ENCODE data around the gene SLC26A11.

Gene SLC26A11

GRCh38 chr17:80218391-80218790, 1.8 kb upstream of the SLC26A11 start:
- Histone ChIP-seq H3K27ac (ENCODE audit: low read depth, low read length) (no peak overlapping the region), H3K9ac (ENCODE audit: low read length) (no peak overlapping the region), H3K36me3 (ENCODE audit: low read length) (no peaks in the 10 kb centered on the region), H4K20me1 (ENCODE audit: low read depth, low read length) (no peaks in the 10 kb centered on the region), H3K27me3 (ENCODE audit: low read length) (no peaks in the 10 kb centered on the region), H2AFZ (ENCODE audit: low read depth, low read length, severe bottlenecking) (no peak overlapping the region), H3K9me2 (replicated peaks; ENCODE audit: insufficient read depth, low read length) (no peaks in the 10 kb centered on the region), H3F3A (ENCODE audit: insufficient read depth) (no peaks in the 10 kb centered on the region), H3K9me3 (ENCODE audit: insufficient read depth, low read length) (no peaks in the 10 kb centered on the region), H3K4me2 (ENCODE audit: low read depth, low read length, poor library complexity, severe bottlenecking) (no peak overlapping the region), H3K4me3 (ENCODE audit: insufficient read depth, low read length, poor library complexity, severe bottlenecking) (no peak overlapping the region), H3K79me2 (ENCODE audit: insufficient read depth, low read length) (no peaks in the 10 kb centered on the region)
- TF ChIP-seq, protein P1, sequence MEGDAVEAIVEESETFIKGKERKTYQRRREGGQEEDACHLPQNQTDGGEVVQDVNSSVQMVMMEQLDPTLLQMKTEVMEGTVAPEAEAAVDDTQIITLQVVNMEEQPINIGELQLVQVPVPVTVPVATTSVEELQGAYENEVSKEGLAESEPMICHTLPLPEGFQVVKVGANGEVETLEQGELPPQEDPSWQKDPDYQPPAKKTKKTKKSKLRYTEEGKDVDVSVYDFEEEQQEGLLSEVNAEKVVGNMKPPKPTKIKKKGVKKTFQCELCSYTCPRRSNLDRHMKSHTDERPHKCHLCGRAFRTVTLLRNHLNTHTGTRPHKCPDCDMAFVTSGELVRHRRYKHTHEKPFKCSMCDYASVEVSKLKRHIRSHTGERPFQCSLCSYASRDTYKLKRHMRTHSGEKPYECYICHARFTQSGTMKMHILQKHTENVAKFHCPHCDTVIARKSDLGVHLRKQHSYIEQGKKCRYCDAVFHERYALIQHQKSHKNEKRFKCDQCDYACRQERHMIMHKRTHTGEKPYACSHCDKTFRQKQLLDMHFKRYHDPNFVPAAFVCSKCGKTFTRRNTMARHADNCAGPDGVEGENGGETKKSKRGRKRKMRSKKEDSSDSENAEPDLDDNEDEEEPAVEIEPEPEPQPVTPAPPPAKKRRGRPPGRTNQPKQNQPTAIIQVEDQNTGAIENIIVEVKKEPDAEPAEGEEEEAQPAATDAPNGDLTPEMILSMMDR (IDR thresholded peaks at IDR 0.05; ENCODE audit: insufficient read depth, low read length, poor library complexity, severe bottlenecking), result no peak
- TF ChIP-seq EZH2phosphoT487 (conservative IDR thresholded peaks at IDR 0.05; ENCODE audit: low read length), result no peak

DNA sequence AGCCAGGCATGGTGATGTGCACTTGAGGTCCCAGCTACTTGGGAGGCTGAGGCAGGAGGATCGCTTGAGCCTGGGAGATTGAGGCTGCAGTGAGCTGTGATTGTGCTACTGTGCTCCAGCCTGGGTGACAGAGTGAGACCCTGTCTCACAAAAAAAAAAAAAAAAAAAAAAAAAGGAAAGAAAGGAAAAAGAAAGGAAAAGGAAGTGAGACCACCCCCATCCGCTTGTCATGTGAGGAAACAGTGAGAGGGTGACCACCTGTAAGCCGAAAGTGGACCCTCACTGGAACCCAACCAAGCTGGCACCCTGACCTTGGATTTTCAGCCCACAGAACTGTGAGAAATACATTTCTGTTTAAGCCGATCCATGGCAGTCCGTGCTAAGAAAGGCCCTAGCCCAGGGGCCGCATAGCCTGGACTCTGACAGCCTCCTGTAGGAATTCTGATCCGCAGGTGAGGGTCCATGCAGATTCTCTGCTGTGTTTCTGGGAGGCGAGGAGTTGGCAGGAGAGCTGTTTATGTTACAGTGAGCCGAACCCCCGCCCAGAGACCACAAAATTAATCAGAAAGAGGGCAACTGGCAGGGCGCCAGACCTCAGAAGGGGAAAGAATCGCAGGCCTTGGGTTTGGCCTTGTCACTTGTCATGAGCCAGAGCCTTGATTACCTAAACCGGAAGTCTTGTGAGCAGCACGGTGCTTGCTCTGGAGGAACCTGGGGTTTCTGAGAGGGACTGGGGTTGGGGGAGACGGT, 1.0 kb upstream of the SLC26A11 start:
- H3K36me3 ChIP-seq (ENCODE audit: low read length), result no peaks in the 10 kb centered on the region
- H3K9ac ChIP-seq (ENCODE audit: low read length), result peak overlapping the region; percentile 27; the same call in 1 of the 2 replicates
- H3K9me2 ChIP-seq (replicated peaks; ENCODE audit: insufficient read depth, low read length), result no peaks in the 10 kb centered on the region
- H3K79me2 ChIP-seq (ENCODE audit: insufficient read depth, low read length), result no peaks in the 10 kb centered on the region
- H3F3A ChIP-seq (ENCODE audit: insufficient read depth), result no peaks in the 10 kb centered on the region
- no peak overlapping the region for H2AFZ ChIP-seq (ENCODE audit: low read depth, low read length, severe bottlenecking)
- H3K27me3 ChIP-seq (ENCODE audit: low read length), result no peaks in the 10 kb centered on the region
- H3K9me3 ChIP-seq (ENCODE audit: insufficient read depth, low read length), result no peaks in the 10 kb centered on the region
- H4K20me1 ChIP-seq (ENCODE audit: low read depth, low read length), result no peaks in the 10 kb centered on the region
- H3K4me3 ChIP-seq (ENCODE audit: insufficient read depth, low read length, poor library complexity, severe bottlenecking), result no peak overlapping the region
- TF ChIP-seq, protein P1 (IDR thresholded peaks at IDR 0.05; ENCODE audit: insufficient read depth, low read length, poor library complexity, severe bottlenecking), result no peak
- H3K4me2 ChIP-seq (ENCODE audit: low read depth, low read length, poor library complexity, severe bottlenecking), result peak overlapping the region; percentile 44
- no peak overlapping the region for H3K27ac ChIP-seq (ENCODE audit: low read depth, low read length)

GRCh38 chr17:80219763-80220053, 519 bp upstream of the SLC26A11 start:
- no peaks in the 10 kb centered on the region for H3K9me2 ChIP-seq (replicated peaks; ENCODE audit: insufficient read depth, low read length)
- H3K9ac ChIP-seq (ENCODE audit: low read length), result peak overlapping the region; percentile 27; the same call in 1 of the 2 replicates
- H3K27me3 ChIP-seq (ENCODE audit: low read length), result no peaks in the 10 kb centered on the region
- H4K20me1 ChIP-seq (ENCODE audit: low read depth, low read length), result no peaks in the 10 kb centered on the region
- no peaks in the 10 kb centered on the region for H3K9me3 ChIP-seq (ENCODE audit: insufficient read depth, low read length)
- TF ChIP-seq, protein P1 (IDR thresholded peaks at IDR 0.05; ENCODE audit: insufficient read depth, low read length, poor library complexity, severe bottlenecking), result no peak
- no peak for TF ChIP-seq EZH2phosphoT487 (conservative IDR thresholded peaks at IDR 0.05; ENCODE audit: low read length)
- H3K27ac ChIP-seq (ENCODE audit: low read depth, low read length), result no peak overlapping the region
- H2AFZ ChIP-seq (ENCODE audit: low read depth, low read length, severe bottlenecking), result no peak overlapping the region
- peak overlapping the region; percentile 44 for H3K4me2 ChIP-seq (ENCODE audit: low read depth, low read length, poor library complexity, severe bottlenecking)
- H3K4me3 ChIP-seq (ENCODE audit: insufficient read depth, low read length, poor library complexity, severe bottlenecking), result no peak overlapping the region
- no peaks in the 10 kb centered on the region for H3K79me2 ChIP-seq (ENCODE audit: insufficient read depth, low read length)
- H3K36me3 ChIP-seq (ENCODE audit: low read length), result no peaks in the 10 kb centered on the region
- H3F3A ChIP-seq (ENCODE audit: insufficient read depth), result no peaks in the 10 kb centered on the region
